ENCODE results near the gene CACNG5. TPM values are rescaled to one million over a fixed set of nuclear protein-coding genes. Genes with fewer than 3 reads are reported as not detected.

Gene CACNG5
- total and polyA plus RNA-seq, 11 donors = not detected

- intact Hi-C loops (cut with DNase I) = loop anchor here in 1 of 10 donors (10.0 kb wide), 1 partner anchor 60 kb away; no protein-coding TSS in a partner anchor
- H3K27me3 ChIP-seq = peaks cover 0 to 22% (median 0%) of the 10 kb centered on the region in 9 donors
- no peaks in the 10 kb centered on the region for H3K4me1 ChIP-seq
- ATAC-seq (peak in 3 of 4 donors; percentile 42 to 65 (median 56)), DNase-seq (no peak)
- H3K9me3 ChIP-seq = peaks cover 0 to 7% (median 0%) of the 10 kb centered on the region in 12 donors
- no peaks in the 10 kb centered on the region for H3K36me3 ChIP-seq
- no peak overlapping the region for H3K27ac ChIP-seq
- no peak for TF ChIP-seq POLR2A (IDR thresholded peaks at IDR 0.05)
- peak in 5 of 12 donors; percentile 6 to 27 (median 20) for TF ChIP-seq CTCF (IDR thresholded peaks at IDR 0.05)
- 70 to 76% (median 72%) methylated on average over 6 to 7 of the region's 7 CpGs for WGBS, 4 donors
- H3K4me3 ChIP-seq = no peak overlapping the region
These were observed 80.3 kb downstream of the CACNG5 start for GRCh38 chr17:66915204-66915611.

GRCh38 chr17:66915792-66916191 lies 80.9 kb downstream of the CACNG5 start:
- ATAC-seq = peak in 1 of 4 donors; percentile 20
- Histone ChIP-seq H3K36me3 (no peaks in the 10 kb centered on the region), H3K4me1 (no peaks in the 10 kb centered on the region), H3K4me3 (no peak overlapping the region), H3K27ac (no peak overlapping the region), H3K9me3 (peaks cover 0 to 12% (median 0%) of the 10 kb centered on the region in 12 donors), H3K27me3 (peaks cover 0 to 22% (median 0%) of the 10 kb centered on the region in 9 donors)
- 86 to 95% (median 89%) methylated on average over 11 of the region's 11 CpGs for WGBS, 4 donors
- intact Hi-C loops (cut with DNase I) = loop anchor here in 1 of 10 donors (10.0 kb wide), 1 partner anchor 61 kb away; no protein-coding TSS in a partner anchor
- no peak for DNase-seq
- TF ChIP-seq POLR2A (IDR thresholded peaks at IDR 0.05) (no peak), CTCF (IDR thresholded peaks at IDR 0.05) (no peak)

GRCh38 chr17:66916946-66917345 lies 82.0 kb downstream of the CACNG5 start:
- TF ChIP-seq POLR2A (IDR thresholded peaks at IDR 0.05) (no peak), CTCF (IDR thresholded peaks at IDR 0.05) (no peak)
- H3K4me3 ChIP-seq = no peak overlapping the region
- ATAC-seq (no peak), DNase-seq (no peak)
- H3K27me3 ChIP-seq = peaks cover 0 to 22% (median 0%) of the 10 kb centered on the region in 9 donors
- no peak overlapping the region for H3K27ac ChIP-seq
- no peaks in the 10 kb centered on the region for H3K4me1 ChIP-seq
- H3K36me3 ChIP-seq = no peaks in the 10 kb centered on the region
- intact Hi-C loops (cut with DNase I) = loop anchor here in 1 of 10 donors (10.0 kb wide), 1 partner anchor 62 kb away; no protein-coding TSS in a partner anchor
- H3K9me3 ChIP-seq = peaks cover 0 to 15% (median 0%) of the 10 kb centered on the region in 12 donors
- 80 to 95% (median 91%) methylated on average over 1 of the region's 1 CpG for WGBS, 4 donors

GRCh38 chr17:66918896-66919295 lies 84.0 kb downstream of the CACNG5 start:
- Histone ChIP-seq H3K27ac (no peak overlapping the region), H3K9me3 (peaks cover 0 to 15% (median 0%) of the 10 kb centered on the region in 12 donors), H3K4me3 (no peak overlapping the region), H3K4me1 (no peaks in the 10 kb centered on the region), H3K27me3 (peaks cover 0 to 22% (median 0%) of the 10 kb centered on the region in 9 donors), H3K36me3 (no peaks in the 10 kb centered on the region)
- intact Hi-C loops (cut with DNase I) = loop anchor here in 1 of 10 donors (10.0 kb wide), 1 partner anchor 64 kb away; no protein-coding TSS in a partner anchor
- ATAC-seq (no peak), DNase-seq (no peak)
- no peak for TF ChIP-seq POLR2A (IDR thresholded peaks at IDR 0.05)
- no peak for TF ChIP-seq CTCF (IDR thresholded peaks at IDR 0.05)
- 80 to 84% (median 81%) methylated on average over 12 of the region's 12 CpGs for WGBS, 4 donors

Measured in heart left ventricle (tissue), 16 donors.